COLO668 (cell line): ENCODE measurements around the gene COL16A1.

Source experiments
- DNase-seq: peaks from one replicate; lab custom pipeline; 2025; ENCODE audit not compliant: unreplicated experiment; lab: John Stamatoyannopoulos, UW

Gene COL16A1

DNA sequence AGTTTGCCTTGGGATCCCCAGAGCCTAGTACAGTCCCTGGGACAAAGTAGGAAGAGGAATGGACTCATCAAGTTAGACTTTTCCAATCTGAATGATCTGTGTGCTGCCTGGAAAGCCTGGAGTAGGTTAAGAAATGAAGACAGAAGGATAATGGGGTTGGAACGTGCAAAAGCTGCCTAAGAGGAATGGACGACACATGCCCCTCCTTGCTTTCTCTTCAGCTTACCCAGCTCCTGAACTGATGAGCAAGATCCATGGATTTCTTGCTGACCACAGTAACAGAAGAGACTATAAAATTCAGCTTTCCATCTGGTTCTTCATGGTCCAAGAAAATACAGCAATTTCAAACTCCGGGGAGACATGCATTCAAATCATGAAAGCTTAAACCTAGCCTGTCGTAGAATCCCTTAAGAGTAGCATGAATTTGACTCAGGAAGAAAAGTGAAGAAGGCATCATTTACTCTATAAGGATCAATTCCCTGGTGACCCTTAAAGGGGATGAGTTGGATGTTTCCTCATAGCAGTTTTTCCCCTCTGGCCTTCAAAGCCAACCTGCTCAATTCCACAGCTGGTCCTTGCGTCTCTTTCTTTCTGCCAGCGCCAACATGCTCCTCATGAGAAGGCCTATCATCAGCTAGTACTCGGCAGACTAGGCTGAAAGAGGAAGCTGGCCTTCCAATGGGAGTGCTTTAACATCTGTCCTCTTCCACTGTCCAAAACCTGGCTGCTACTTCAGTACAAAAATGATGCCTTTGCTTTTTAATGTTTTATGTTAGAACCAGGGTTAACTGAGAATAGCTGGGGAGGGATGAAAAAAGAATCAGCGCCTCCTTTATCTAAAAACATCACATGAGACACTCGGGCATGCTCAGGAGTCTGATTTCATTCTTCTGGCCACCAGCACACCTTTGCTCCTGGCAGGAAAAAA, 53.4 kb downstream of the COL16A1 start:
- DNase-seq, result no peak

GRCh38 chr1:31648641-31649357, 55.0 kb downstream of the COL16A1 start:
- DNase-seq, result no peak

DNA sequence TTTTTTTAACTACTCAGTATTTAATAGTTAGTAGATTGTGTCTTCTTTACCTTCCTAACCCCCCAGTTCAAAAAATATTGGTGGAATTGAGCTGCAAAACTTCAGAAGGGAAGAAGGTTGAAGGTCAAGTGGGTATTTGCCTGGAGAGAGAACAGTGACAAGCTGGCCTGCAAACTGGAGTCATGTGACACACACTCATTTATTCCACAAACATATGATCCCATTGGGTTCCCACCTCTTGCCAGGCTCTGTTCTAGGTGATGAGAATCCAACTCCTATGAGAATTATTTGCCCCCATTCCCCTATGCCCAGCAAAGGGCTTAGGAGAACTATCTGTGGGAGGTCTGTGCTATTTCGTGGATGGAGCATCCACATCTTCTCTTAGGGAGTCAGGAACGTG, 55.6 kb downstream of the COL16A1 start:
- DNase-seq, result no peak

- DNase-seq, result no peak
Measured at GRCh38 chr1:31647106-31647505, 56.7 kb downstream of the COL16A1 start.

DNA sequence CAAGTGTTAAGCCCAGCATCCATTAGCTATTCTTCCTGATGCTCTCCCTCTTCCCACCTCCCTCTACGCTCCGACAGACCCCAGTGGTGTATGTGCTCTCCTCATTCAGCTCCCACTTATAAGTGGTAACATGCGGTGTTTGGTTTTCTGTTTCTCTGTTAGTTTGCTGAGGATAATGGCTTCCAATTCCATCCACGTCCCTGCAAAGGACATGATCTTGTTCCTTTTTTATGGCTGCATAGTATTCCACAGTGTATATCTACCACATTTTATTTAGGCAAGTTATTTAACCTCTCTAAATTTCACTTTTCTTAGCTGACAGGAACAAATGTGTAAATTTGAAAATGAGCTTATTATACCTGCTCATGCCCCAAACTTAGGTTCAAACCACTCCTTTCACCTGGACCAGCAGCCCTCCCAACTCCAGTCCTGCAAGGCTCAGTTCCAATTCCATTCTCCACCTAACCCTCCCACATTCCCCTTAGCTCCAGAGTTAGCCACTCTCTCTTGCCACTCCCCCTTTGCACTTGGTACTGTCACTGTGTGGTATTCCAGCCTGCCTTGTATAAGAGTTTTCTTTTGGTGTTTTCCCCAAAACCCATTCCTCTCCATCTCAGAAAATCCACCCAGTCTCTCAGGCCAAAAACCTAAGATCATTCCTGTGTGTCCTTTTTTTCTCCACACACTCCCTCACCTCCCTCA, 57.4 kb downstream of the COL16A1 start:
- DNase-seq, result no peak

DNA sequence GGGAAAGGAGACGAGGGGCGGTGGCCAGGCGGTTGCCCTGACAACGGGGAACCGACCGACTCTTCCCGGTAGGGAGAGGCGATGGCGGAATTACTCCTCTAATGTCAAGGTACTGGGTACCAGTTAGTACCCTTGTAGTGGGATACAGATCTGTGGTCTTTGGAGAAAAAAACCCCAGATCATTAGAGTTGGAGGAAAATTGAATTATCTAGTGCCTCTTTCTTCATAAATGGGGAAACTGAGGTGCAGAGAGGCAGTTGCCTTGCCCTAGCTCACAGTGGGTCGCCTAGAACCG, 58.6 kb downstream of the COL16A1 start:
- DNase-seq, result no peak

DNA sequence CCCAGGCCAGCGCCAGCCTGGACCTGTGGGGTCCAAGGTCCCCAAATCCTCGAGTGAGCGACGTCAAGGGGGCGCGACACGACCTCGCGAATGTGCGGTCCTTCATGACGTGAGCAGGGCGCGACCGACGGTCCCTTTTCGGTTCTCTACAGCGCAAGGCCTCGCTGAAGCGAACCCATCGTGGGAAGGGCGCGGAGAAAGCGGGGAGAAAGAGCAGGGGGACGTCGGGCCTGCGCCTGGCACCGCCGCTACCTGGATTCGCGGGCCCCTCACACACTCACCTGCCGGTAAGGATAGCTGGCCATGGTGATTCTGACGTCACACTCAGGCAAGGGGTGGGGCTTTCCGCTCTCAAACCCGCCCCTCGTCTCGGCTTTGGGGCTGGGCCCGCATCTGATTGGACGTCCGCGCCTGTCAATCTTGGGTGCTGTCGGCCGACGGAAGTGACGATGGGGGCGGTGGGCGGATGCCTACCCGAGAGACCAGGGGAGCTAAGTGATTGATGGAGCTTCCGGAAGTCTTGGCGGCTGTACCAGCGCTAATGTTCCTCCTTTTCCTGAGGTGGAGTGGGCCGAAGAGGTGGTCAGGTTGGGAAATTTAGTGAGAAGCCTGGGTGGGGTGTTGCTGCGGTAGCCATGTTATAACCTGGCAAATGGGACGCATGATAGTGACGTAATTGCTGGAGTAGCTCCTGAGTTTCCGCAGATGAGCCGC, 59.1 kb downstream of the COL16A1 start, which contains the start of gene PEF1:
PEF1 (minus strand) TSS at position 317 of the 714 bp plus-strand sequence; CDS start at position 305, 12 bp downstream.
- peak; percentile 100 for DNase-seq

- no peak for DNase-seq
Measured at GRCh38 chr1:31643976-31644559, 59.7 kb downstream of the COL16A1 start.

GRCh38 chr1:31642897-31643296, 60.9 kb downstream of the COL16A1 start:
- DNase-seq, result no peak

- DNase-seq, result no peak
Measured at GRCh38 chr1:31642366-31642765, 61.5 kb downstream of the COL16A1 start.

DNA sequence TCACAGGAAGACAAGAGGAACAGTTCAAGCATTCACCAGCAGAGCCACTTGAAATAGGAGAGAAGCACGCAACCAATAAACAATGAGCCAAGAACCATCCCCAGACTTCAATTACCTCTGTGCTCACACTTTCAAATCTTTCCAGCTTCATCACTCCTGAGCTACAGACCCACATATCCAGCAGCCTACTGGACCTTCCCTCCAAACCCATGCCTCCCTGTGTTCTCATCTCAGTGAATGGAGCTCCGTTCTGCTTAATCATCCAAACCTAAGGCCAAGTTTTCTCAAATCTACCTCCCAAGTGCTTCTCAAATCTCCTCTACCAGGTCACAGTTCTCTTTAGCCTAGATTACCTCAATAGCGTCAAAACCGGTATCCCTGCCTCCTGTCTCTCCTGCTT, 62.9 kb downstream of the COL16A1 start:
- DNase-seq, result no peak

- DNase-seq, result no peak
Measured at GRCh38 chr1:31640179-31640578, 63.6 kb downstream of the COL16A1 start.

GRCh38 chr1:31639543-31639942, 64.3 kb downstream of the COL16A1 start:
- DNase-seq, result no peak

DNA sequence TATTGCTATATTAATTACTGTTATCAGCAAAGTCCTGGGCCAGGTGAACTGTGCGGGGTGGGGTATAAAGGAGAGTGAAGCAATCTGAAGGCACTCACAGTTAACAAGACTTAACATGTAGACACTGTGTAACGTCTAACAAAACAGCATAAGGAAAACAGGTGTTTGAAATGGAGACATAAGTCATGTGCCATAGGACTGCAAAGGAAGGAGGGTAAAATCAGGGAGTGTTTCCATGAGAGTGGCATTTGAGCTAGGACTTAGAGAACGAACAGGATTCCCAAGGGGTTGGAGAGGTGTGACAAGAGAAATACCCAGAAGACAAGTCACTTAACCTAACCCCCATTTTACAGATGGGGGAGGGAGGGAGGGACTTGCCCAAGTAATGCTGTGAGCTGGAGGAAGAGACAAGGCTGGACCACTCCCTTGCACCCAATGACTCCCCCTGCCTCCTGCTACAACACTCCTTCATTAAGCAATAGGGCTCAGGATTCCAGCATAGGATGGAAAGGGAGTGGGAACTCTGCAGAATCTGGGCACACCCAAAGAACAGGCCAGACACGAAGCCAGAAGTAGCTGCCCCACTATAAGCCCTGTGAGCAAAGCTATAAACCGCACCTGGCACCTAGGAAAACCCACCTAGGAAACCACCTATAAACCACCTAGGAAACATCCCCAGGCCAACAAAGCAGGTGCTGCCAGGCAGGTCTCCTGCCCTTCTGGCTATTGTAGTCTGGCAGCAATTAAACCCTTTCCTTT, 65.7 kb downstream of the COL16A1 start:
- DNase-seq, result peak; percentile 81

GRCh38 chr1:31633117-31633516, 70.7 kb downstream of the COL16A1 start:
- DNase-seq, result peak; percentile 65

DNA sequence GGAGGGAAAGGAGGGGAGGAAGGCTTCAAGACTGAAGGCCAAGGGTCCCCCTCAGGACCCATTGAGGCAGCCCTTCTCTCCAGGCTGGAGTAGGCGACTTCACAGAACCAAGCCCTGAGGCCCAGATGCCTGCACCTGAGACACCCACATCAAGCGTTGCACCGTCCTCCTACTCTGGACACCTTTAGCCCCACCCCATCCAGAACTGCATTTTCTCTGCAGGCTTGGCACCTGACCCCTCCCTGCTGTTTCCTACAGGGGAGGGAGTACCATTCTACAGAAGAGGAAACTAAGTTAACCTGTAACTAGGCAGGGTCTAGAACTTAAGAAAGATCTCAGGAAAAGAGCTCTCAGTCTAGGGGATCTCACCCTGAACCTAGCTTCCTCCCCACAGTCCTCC, 71.2 kb downstream of the COL16A1 start:
- no peak for DNase-seq

GRCh38 chr1:31628931-31629556, 74.8 kb downstream of the COL16A1 start:
- no peak for DNase-seq

DNA sequence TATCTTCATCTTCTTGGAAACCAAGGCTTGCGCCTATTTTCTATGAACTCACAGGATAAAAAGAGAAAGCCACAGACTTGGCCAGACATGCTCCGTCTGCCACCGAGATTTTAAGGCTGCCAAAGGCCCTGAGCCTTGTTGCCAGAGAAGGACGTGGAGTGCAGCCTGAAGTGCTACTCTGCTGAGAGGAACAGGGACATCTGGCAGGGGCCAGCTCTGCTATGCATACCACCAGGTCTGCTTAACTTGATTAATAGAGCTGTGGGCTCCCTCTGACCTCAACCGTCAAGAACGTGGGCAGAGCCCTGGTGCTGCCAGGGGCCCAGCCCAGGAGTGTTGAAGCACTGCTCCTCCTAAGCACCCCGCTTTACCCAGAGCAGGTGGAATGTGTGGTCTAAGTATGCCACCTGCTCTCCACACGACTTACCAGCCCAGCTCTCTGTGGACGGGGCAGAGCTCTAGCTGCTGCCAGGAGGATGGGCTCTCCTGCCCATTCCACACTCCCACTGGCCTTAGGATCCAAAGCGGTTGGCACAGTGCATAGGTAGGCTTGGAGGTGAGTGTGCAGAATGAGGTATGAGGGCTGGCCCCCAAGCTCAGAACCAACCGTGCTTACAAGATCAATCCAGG, 75.8 kb downstream of the COL16A1 start:
- DNase-seq, result no peak

DNA sequence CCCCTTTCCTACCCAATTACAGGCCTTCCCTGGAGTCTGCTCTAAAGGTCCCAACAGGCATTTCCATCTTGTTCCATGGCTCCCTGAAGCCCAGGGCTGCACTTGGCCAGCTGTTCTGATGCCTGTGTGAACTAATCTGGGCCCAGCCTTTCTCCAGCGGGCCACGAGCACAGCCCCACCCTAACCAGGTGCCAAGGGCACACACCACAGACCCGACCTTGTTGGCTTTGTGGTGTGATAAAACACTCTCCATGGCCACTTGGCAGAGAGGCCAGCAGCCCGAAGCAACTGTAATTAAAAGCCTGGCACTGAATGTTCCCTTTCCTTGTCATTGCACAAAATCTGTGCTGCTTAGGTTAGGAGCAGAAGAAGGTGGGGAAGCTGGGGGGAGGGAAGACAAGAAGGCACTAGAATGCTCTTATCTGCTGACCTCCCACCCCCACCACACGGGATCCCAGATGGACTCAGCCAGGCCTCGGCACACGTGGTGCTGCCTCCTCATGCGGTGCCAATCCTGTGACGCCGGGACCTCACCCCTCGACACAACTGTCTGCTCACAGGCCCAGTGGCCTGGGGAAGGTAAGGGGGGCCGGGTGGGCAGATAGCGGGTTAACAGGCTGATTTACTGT, 76.4 kb downstream of the COL16A1 start:
- DNase-seq, result no peak
